HG02678 (cell line): ENCODE measurements around the gene CFAP57.

Experiments
- ATAC-seq: cut with Tn5 transposase; IDR thresholded peaks from one replicate; pipeline ENCODE4 v1.9.1; 2021; ENCODE audit warnings: mild to moderate bottlenecking, moderate library complexity; ENCODE audit not compliant: unreplicated experiment

The CFAP57 gene

DNA sequence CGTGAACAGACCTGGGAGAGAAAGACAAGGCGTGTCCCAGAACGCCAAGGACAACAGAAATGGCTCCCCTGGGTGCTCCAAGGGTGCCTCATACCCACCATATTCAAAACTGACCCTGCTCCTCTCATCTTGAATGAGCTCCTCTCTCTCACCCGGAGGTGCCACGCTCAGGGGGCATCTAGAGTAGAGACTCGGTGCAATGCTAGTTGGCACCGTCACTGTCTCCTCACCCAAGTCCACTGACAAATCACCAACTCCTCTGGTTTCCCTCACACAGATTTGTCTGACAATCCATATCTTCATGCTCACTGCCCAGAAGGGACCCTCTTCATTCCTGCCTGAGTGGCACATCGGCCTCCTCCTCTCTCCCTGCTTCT is 102.7 kb downstream of the CFAP57 start:
- no peak for ATAC-seq

DNA sequence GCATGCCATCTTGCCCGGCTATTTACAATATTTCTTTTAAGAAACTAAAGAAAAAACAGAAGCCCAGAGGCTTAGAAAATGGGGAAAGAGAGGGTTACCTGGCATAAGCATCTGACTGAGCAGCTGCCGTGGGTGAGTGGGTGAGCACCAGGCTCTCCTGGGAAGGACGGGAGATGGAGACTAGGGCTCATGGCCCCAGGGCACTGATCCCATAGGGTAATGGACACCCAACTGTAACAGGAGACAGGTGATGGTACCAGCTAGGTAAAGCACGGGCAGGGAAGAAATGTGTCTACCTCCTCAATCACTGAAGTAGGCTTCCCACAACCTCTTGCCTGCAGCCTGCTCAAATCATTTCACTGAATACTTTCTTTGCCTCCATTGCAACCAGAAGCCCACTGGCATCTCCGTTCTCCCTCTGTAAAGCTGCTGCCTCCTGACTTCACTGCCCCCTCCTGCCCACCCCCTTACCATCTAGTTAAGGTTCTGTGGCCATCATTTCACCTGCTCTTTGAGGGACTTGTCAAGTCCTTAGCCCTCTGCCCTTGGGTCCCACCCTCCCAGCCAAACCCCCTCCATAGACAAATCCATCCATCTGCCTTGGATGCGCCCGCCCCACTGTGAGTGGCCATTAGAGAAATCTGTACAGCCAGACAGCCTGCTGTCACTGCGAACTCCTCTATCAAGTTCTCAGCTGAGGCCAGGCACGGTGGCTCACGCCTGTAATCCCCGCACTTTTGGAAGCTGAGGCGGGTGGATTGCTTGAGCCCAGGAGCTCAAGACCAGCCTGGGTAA is 103.9 kb downstream of the CFAP57 start:
- no peak for ATAC-seq

DNA sequence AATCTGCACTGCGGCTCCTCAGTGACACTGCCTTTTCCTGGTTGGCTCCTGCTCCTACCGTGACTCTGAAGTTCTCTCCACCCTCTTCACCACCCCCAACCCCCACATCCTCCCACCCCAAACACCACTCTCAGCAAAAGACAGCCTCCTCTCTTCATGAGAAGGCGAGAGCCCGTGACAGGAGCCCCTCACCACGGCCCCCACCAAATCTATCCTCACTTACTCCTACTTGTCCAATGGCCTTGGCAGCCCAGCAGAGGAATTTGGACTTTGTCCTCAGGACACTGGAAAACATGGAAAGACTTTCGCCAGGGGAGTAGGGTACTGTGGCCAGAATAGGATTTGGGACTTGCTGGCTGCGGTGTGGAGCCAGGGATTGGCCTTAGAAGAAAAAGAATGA is 104.5 kb downstream of the CFAP57 start:
- ATAC-seq, result no peak

GRCh38 chr1:43277116-43277876 is 105.2 kb downstream of the CFAP57 start:
- ATAC-seq, result no peak

GRCh38 chr1:43279161-43279560 is 107.0 kb downstream of the CFAP57 start:
- no peak for ATAC-seq

- no peak for ATAC-seq
Observed at GRCh38 chr1:43279666-43280065, 107.5 kb downstream of the CFAP57 start.

- ATAC-seq, result no peak
Observed at GRCh38 chr1:43280692-43281091, 108.6 kb downstream of the CFAP57 start.

DNA sequence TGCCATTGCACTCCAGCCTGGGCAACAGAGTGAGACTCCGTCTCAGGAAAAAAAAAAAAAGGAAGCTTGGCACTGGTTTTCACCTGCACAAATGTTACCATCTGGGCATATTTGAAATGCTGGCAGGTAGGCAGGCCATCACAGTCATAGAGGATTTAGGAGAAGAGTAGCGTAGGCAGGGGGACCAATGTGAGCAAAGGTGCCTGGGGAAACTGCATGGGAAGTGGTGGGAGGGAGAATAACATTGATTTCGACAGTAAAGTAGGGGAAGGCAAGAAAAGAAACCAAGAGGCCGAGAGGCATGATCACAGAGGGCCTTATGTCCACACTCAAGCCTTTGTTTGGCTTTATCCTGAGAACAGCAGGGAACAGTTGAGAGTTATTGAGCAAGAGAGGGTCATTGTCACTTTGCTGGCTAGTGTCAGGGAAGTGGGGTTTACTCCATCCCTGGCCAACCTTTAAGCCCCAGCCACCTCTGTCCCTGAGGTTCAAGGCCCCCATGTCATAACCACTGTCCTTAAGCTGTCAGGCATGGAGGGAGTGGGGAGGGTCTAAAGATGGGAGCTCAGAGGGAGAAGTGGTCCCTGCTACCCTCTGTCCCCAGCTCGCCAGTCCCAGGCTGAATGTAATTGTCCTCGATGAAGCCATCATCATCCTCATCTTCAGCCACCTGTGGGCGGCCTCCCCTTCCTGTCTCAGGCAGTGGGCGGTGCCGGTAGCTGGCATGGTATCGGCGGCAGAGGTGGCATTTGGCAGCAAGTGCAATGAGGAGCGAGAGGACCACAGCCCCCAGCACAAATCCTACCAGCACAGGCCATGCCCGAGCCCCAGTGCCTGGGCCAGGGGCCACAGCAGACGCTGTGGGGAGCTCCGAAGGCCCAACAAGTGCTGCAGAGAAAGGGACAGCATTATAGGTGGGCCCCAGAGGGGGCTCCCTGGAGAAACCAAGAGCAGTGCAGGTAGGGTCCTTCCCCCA is 110.4 kb downstream of the CFAP57 start:
- no peak for ATAC-seq

- ATAC-seq, result no peak
Observed at GRCh38 chr1:43284065-43284464, 111.9 kb downstream of the CFAP57 start.

GRCh38 chr1:43284546-43285110 is 112.5 kb downstream of the CFAP57 start:
- no peak for ATAC-seq

- ATAC-seq, result no peak
Observed at GRCh38 chr1:43285269-43285990, 113.3 kb downstream of the CFAP57 start, which contains the start of gene C1orf210. C1orf210 (minus strand) TSS chr1:43285581; CDS start chr1:43283270, 2,311 bp downstream.

DNA sequence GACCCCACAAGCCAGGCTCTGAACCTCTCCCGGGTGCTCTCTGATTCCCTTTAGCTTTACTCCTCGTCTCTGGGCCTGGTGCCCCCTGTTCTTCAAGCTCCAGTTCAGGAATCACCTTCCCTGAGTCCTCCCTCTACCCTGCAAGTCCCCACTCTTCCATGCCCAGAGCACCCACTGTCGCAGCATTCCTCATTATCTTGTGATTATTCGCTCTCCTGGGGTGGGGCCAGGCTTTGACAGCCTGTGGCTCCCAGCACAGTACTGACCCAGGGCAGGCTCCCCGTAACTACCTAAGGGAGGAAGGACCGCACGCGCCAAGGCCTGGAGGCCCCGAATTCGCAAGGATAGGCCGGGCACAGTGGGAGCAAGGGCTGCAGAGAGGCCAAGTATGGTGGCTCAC is 114.0 kb downstream of the CFAP57 start:
- no peak for ATAC-seq

GRCh38 chr1:43286533-43286932 is 114.4 kb downstream of the CFAP57 start:
- ATAC-seq, result no peak

- no peak for ATAC-seq
Observed at GRCh38 chr1:43288058-43288784, 116.1 kb downstream of the CFAP57 start.

GRCh38 chr1:43288785-43289706 is 116.9 kb downstream of the CFAP57 start:
- no peak for ATAC-seq

DNA sequence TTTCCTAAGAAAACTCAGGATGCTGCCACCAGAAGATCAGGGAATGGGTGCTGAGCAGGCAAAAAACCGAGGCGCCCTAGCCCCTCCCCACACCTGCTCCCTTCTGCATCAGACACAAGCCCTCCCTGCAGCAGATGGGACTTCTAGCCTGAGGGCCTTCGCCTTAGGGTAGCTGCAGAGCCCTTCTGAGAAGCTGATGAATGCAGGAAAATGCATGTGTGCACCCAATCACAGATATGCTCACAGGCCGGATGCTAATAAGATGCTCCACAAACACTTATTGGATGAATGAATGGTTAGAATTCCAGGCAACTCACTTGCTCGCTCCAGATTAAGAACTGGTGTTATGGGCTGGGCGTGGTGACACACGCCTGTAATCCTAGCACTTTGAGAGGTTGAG is 120.1 kb downstream of the CFAP57 start:
- no peak for ATAC-seq

- ATAC-seq, result no peak
Observed at GRCh38 chr1:43292679-43293078, 120.5 kb downstream of the CFAP57 start.

GRCh38 chr1:43293176-43293575 is 121.0 kb downstream of the CFAP57 start:
- no peak for ATAC-seq
